HepG2 (cell line): ENCODE measurements around the gene PFN1. TPM values are rescaled to one million over a fixed set of nuclear protein-coding genes. Genes with fewer than 3 reads are reported as not detected.

Experiments used
- CENPBD1 ChIP-seq: sonication (generic); formaldehyde crosslinking; IDR thresholded peaks from 2 replicates; pipeline ENCODE4 v1.8.0; 2022; ENCODE audit warnings: missing genetic modification reagents, low read depth, mild to moderate bottlenecking, borderline replicate concordance
- DPF2 ChIP-seq: sonication (generic); formaldehyde crosslinking; IDR thresholded peaks from 2 replicates; pipeline ENCODE4 v1.4.0; 2020; ENCODE audit warnings: mild to moderate bottlenecking, low read depth, missing genetic modification reagents, borderline replicate concordance
- HMGXB4 ChIP-seq, 2 experiments: sonication (generic) in 1 of 2; formaldehyde crosslinking in 1 of 2; IDR thresholded peaks; 2 replicates each; pipeline versions ENCODE4 v1.4.0 to v1.6.1; 2018 to 2020; ENCODE audit warnings: missing genetic modification reagents in 2 of 2, borderline replicate concordance in 1 of 2, low read depth in 1 of 2, mild to moderate bottlenecking in 1 of 2, missing biosample characterization in 1 of 2
- IRF1 ChIP-seq: sonication (generic); formaldehyde crosslinking; IDR thresholded peaks from 2 replicates; pipeline ENCODE4 v1.4.0; 2020; ENCODE audit warnings: low read depth, mild to moderate bottlenecking, missing genetic modification reagents
- NR1H2 ChIP-seq: sonication (generic); formaldehyde crosslinking; IDR thresholded peaks from 2 replicates; pipeline ENCODE4 v1.8.1; 2022; ENCODE audit warnings: low read depth, missing genetic modification reagents, borderline replicate concordance
- NR2F6 ChIP-seq, 2 experiments: IDR thresholded peaks; 2 replicates each; pipeline ENCODE4 v1.6.1; 2016; ENCODE audit warnings: antibody characterized with exemption in 1 of 2, mild to moderate bottlenecking in 1 of 2
- ZFYVE20 ChIP-seq: sonication (generic); formaldehyde crosslinking; IDR thresholded peaks from 2 replicates; pipeline ENCODE4 v1.8.0; 2023; ENCODE audit warnings: low read depth, mild to moderate bottlenecking, moderate library complexity, missing genetic modification reagents, borderline replicate concordance
- ZNF407 ChIP-seq: sonication (generic); formaldehyde crosslinking; IDR thresholded peaks from one replicate; pipeline ENCODE4 v1.5.1; 2020; ENCODE audit warnings: mild to moderate bottlenecking, missing genetic modification reagents; ENCODE audit errors: not compliant biosample characterization
- ZNF543 ChIP-seq: sonication (generic); formaldehyde crosslinking; IDR thresholded peaks from 2 replicates; pipeline ENCODE4 v1.4.0; 2020; ENCODE audit warnings: mild to moderate bottlenecking, missing genetic modification reagents
- ZNF747 ChIP-seq: sonication (generic); formaldehyde crosslinking; IDR thresholded peaks from 2 replicates; pipeline ENCODE4 v1.8.1; 2023; ENCODE audit warnings: missing genetic modification reagents, mild to moderate bottlenecking, borderline replicate concordance
- polyA plus RNA-seq, 8 experiments: library from polyadenylated mRNA; depleted of rRNA in 3 of 8; stranded (reverse) in 7 of 8; unstranded in 1 of 8; fragments of >200 nt; fragmentation: Illumina TruSeq in 4 of 8; extraction: Trizol in 4 of 8; gene quantifications; 2 replicates each; pipeline versions ENCODE4 v1.2.1 to v1.2.3, GENCODE V29; 2011 to 2016; ENCODE audit warnings: low read depth in 4 of 8, missing spikeins in 1 of 8, mixed read lengths in 1 of 8; ENCODE audit not compliant: insufficient read depth in 1 of 8
- total RNA-seq, 5 experiments: library from RNA; depleted of rRNA; stranded (reverse); fragments of >200 nt; fragmentation: Illumina TruSeq; extraction: Trizol; gene quantifications; 2 replicates each; pipeline ENCODE4 v1.2.3, GENCODE V29; 2016; ENCODE audit warnings: low read depth in 1 of 5
- TF ChIP-seq, protein P1 (sequence below): sonication (generic); formaldehyde crosslinking; IDR thresholded peaks from 2 replicates; pipeline ENCODE4 v1.8.0; 2022; ENCODE audit warnings: mild to moderate bottlenecking, missing genetic modification reagents, moderate library complexity

Gene PFN1
- total and polyA plus RNA-seq, 2 of the 13 experiments (the other 11 are each of a cell fraction or from before 2014, with no cell fraction given) = 494 to 613 TPM

- TF ChIP-seq, protein P1, sequence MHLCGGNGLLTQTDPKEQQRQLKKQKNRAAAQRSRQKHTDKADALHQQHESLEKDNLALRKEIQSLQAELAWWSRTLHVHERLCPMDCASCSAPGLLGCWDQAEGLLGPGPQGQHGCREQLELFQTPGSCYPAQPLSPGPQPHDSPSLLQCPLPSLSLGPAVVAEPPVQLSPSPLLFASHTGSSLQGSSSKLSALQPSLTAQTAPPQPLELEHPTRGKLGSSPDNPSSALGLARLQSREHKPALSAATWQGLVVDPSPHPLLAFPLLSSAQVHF (CRISPR knock-in tag) = 0 out of 2 replicates have a peak, but pooled peaks have one; percentile 50
- TF ChIP-seq ZNF407 (CRISPR knock-in tag) (peak; percentile 43), IRF1 (CRISPR knock-in tag) (0 out of 2 replicates have a peak, but pooled peaks have one; percentile 33), NR1H2 (CRISPR knock-in tag) (no peak; the same call in 1 of the 2 replicates), ZNF747 (CRISPR knock-in tag) (peak; percentile 35; the same call in 1 of the 2 replicates), DPF2 (CRISPR knock-in tag) (no peak), NR2F6 (IDR thresholded peaks at IDR 0.05) (peak; percentile 67), NR2F6 (CRISPR knock-in tag; IDR thresholded peaks at IDR 0.05) (peak; percentile 89), HMGXB4 (CRISPR knock-in tag; IDR thresholded peaks at IDR 0.05; ENCODE audit: borderline replicate concordance in 1 of 2, low read depth in 1 of 2) (peak; percentile 16 to 65; a peak in 1 of 4 replicates), ZFYVE20 (CRISPR knock-in tag) (peak; percentile 26; the same call in 1 of the 2 replicates), CENPBD1 (CRISPR knock-in tag) (no peak; the same call in 1 of the 2 replicates), ZNF543 (CRISPR knock-in tag) (0 out of 2 replicates have a peak, but pooled peaks have one; percentile 39)
These were observed 1.2 kb upstream of the PFN1 start (continued) for GRCh38 chr17:4949321-4950074.
